Bronchial epithelial cell (primary cell): ENCODE data around the gene PLEKHA6. TPM values are rescaled to one million over a fixed set of nuclear protein-coding genes. Genes with fewer than 3 reads are reported as not detected.

Experiments
- DNase-seq: peaks from one replicate; pipeline ENCODE4 v3.0.0-alpha.2; 2010; ENCODE audit warnings: low read depth
- FAIRE-seq: peaks from 2 replicates; lab custom pipeline; 2011; peaks lifted over from hg19 to GRCh38; lab: Jason Lieb, UNC
- H3K27me3 ChIP-seq: 2 replicates; pipeline ENCODE4 v1.5.1; 2011; ENCODE audit warnings: low read length; ENCODE audit not compliant: control insufficient read depth, insufficient read depth
- H3K36me3 ChIP-seq: 2 replicates; pipeline ENCODE4 v1.5.1; 2011; ENCODE audit warnings: low read length; ENCODE audit not compliant: control insufficient read depth, insufficient read depth
- H3K4me3 ChIP-seq: 2 replicates; pipeline ENCODE4 v1.5.1; 2011; ENCODE audit warnings: mild to moderate bottlenecking, low read depth, low read length, control low read depth
- CTCF ChIP-seq: IDR thresholded peaks from 2 replicates; pipeline ENCODE4 v1.5.1; 2011; ENCODE audit warnings: mild to moderate bottlenecking, moderate library complexity, low read length, control low read depth, inconsistent platforms; ENCODE audit not compliant: insufficient read depth, severe bottlenecking
- total RNA-seq: library from RNA; depleted of rRNA; stranded (reverse); fragments of >200 nt; gene quantifications from 2 replicates; pipeline ENCODE4 v1.2.1, GENCODE V29; 2014

The PLEKHA6 gene
- total RNA-seq, 1 donor from 2014 or later = 2.1 TPM

- FAIRE-seq (no peak), DNase-seq (no peak)
- Histone ChIP-seq H3K4me3 (no peak overlapping the region), H3K36me3 (no peaks in the 10 kb centered on the region), H3K27me3 (no peaks in the 10 kb centered on the region)
- no peak for TF ChIP-seq CTCF
These were observed 104.5 kb downstream of the PLEKHA6 start for GRCh38 chr1:204255225-204255624.

- TF ChIP-seq CTCF = no peak
- DNase-seq (peak; percentile 59), FAIRE-seq (peak; percentile 96)
- Histone ChIP-seq H3K4me3 (no peak overlapping the region), H3K27me3 (no peaks in the 10 kb centered on the region), H3K36me3 (no peaks in the 10 kb centered on the region)
These were observed 105.6 kb downstream of the PLEKHA6 start for GRCh38 chr1:204254031-204254661.

GRCh38 chr1:204251926-204252689 lies 107.6 kb downstream of the PLEKHA6 start:
- FAIRE-seq (no peak), DNase-seq (no peak)
- no peaks in the 10 kb centered on the region for H3K36me3 ChIP-seq

GRCh38 chr1:204251286-204251685 lies 108.4 kb downstream of the PLEKHA6 start:
- no peaks in the 10 kb centered on the region for H3K27me3 ChIP-seq
- TF ChIP-seq CTCF = no peak
- DNase-seq = no peak
- no peak overlapping the region for H3K4me3 ChIP-seq
- H3K36me3 ChIP-seq = no peaks in the 10 kb centered on the region
- FAIRE-seq = peak; percentile 76

More at GRCh38 chr1:204251926-204252689, 107.6 kb downstream of the PLEKHA6 start:
- Histone ChIP-seq H3K4me3 (no peak overlapping the region), H3K27me3 (no peaks in the 10 kb centered on the region)
- no peak for TF ChIP-seq CTCF

- FAIRE-seq (no peak), DNase-seq (no peak)
- H3K27me3 ChIP-seq = no peaks in the 10 kb centered on the region
- no peaks in the 10 kb centered on the region for H3K36me3 ChIP-seq
- H3K4me3 ChIP-seq = no peak overlapping the region
- no peak for TF ChIP-seq CTCF
These were observed 109.2 kb downstream of the PLEKHA6 start for GRCh38 chr1:204250428-204251030.
